Activated naive CD8-positive, alpha-beta T cell treated with anti-CD3 and anti-CD28 coated beads for 36 hours (primary cell): Measurements from ENCODE around the gene SNX17. TPM values are rescaled to one million over a fixed set of nuclear protein-coding genes. Genes with fewer than 3 reads are reported as not detected.
"Not testable (repeated sequence)": the region's sequence is repeated elsewhere in the genome, so short reads cannot be mapped to it uniquely, and the experiment has no call there.

Experiments
- DNase-seq: peaks from one replicate; pipeline ENCODE4 v3.0.0; 2021
- H3K27ac Mint-ChIP-seq: one replicate; pipeline ENCODE4 v1.8.0; 2022; ENCODE audit warnings: mild to moderate bottlenecking, moderate library complexity, mixed read lengths
- H3K27me3 Mint-ChIP-seq: one replicate; pipeline ENCODE4 v1.8.0; 2022; ENCODE audit warnings: mild to moderate bottlenecking, mixed read lengths
- H3K36me3 Mint-ChIP-seq: one replicate; pipeline ENCODE4 v1.8.0; 2021; ENCODE audit warnings: mild to moderate bottlenecking, mixed read lengths
- H3K4me1 Mint-ChIP-seq: one replicate; pipeline ENCODE4 v1.8.0; 2021; ENCODE audit warnings: mixed read lengths
- H3K4me3 Mint-ChIP-seq: one replicate; pipeline ENCODE4 v1.8.0; 2022; ENCODE audit warnings: mild to moderate bottlenecking, moderate library complexity, mixed read lengths
- H3K9me3 Mint-ChIP-seq: one replicate; pipeline ENCODE4 v1.8.0; 2022; ENCODE audit warnings: mixed read lengths
- total RNA-seq, 2 experiments: library from RNA; stranded (reverse); gene quantifications; one replicate each; pipeline ENCODE4 v1.2.3, GENCODE V29; 2021

SNX17 gene
- total RNA-seq, 2 experiments from 2014 or later, result 88.1 to 96.0 TPM

DNA sequence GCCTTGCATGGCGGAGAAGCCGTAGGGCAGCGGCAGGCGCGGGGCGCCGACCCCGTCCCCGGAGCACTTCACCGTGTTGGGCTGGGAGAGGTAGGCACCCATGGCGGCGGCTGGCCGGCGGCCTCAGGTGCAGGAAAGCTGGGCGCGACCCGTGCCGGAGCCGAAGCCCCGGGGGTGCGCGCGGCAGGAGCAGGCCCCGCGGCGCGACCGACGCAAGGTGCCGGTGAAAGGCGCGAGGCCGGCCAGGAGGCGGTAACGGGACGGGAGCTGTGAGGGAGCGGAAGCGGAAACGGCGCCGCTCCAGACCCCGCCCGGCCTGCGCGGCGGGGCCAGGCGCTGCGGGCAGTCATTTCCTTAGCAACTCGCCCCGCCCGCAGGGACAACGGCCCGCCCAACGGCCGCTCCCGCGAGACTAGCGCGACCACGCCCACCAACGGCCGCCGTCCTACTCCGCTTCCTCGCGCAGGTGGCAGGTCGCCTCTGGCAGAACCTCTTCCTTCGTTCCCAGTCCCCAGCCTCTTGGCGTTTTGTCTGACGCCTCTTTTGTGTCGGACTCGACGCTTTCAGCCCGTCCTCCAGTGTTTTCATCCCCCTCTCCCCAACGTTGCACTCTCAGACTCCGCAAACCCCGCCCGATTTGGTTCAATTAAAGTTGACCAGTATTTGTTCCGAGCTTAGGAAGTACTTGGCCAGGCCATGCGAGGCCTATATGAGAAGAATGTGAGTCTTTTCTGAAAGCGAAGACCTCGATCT is 39.1 kb downstream of the SNX17 start, which contains the start of gene PPM1G:
TSS of gene PPM1G (minus strand) at position 271 of the 753 bp plus-strand sequence. CDS start at position 102, 169 bp downstream.
- peaks cover 24% of the 10 kb centered on the region for H3K36me3 Mint-ChIP-seq
- peak within 1 kb of the TSS; percentile 94 for H3K4me3 Mint-ChIP-seq
- peak within 1 kb of the TSS; percentile 93 for H3K27ac Mint-ChIP-seq
- peaks cover 2% of the 10 kb centered on the region for H3K9me3 Mint-ChIP-seq
- H3K27me3 Mint-ChIP-seq, result peaks cover 4% of the 10 kb centered on the region
- peak; percentile 98 for DNase-seq
- H3K4me1 Mint-ChIP-seq, result peaks cover 23% of the 10 kb centered on the region

DNA sequence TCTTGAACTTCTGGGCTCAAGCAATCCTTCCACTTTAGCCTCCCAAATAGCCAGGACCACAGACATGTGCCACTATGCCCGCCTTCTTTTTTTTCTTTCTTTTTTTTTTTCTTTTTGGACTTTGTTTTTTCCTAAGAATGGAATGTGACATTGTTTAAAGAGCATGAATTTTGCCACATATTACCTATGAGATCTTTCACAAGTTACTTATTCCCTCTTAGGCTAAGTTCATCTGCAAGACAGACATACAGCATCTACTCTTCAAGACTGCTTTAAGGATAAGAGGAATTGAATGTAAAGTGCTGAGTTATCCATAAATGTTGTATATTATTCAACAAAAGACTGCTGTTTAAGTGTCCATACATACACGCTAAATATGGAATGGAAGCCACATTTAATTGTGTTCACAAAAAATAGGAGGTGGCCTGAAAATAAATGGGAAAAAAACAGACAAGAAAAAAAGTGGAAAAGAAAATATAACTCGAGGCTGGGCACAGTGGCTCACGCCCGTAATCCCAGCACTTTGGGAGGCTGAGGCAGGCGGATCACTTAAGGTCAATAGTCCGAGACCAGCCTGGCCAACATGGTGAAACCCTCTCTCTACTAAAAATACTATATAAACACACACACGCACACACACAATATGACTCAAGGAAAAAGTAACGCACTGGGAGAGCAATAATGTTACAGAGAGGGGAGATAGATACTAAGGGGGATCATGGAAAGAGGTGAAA is 42.2 kb downstream of the SNX17 start:
- H3K27ac Mint-ChIP-seq, result no peak overlapping the region
- peaks cover 12% of the 10 kb centered on the region for H3K4me1 Mint-ChIP-seq
- peaks cover 2% of the 10 kb centered on the region for H3K9me3 Mint-ChIP-seq
- peaks cover 4% of the 10 kb centered on the region for H3K27me3 Mint-ChIP-seq
- peaks cover 11% of the 10 kb centered on the region for H3K36me3 Mint-ChIP-seq
- no peak overlapping the region for H3K4me3 Mint-ChIP-seq
- DNase-seq, result no peak

DNA sequence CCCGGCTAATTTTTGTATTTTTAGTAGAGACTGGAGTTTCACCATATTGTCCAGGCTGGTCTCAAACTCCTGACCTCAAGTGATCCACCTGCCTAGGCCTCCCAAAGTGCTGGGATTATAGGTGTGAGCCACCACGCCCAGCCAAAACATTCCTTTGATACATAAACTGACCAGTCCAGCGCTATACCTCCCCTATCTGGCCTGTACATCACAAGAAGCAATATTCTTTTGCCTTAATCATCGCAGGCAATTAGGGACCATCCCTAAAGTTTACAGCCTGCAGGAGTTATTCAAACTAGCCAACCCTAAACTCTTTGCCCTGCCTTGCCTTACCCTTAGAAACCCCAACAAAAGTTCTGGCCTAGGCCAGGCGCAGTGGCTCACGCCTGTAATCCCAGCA is 45.7 kb downstream of the SNX17 start:
- Mint-ChIP-seq H3K36me3 (no peaks in the 10 kb centered on the region), H3K4me3 (no peak overlapping the region), H3K27me3 (peaks cover 4% of the 10 kb centered on the region), H3K4me1 (no peaks in the 10 kb centered on the region), H3K9me3 (peaks cover 2% of the 10 kb centered on the region), H3K27ac (no peak overlapping the region)
- no peak for DNase-seq

DNA sequence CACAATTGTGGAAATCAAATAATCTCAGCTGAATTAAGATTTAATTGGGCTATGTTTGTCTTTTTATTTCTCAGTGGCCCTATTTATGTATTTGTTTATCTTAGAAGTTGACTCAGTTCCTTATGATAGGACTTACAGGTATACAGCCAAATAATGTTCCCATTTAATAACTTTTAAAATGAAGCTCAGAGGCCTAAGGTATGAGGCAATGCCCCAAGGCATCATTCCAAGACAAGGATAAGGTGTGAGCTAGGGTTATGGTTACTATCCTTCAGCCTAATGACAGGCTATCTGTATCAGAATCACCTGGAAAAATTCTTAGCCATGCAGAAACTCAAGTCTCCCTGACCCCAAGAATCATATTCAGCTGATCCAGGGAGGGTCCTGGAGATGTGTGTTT is 50.6 kb downstream of the SNX17 start:
- H3K27me3 Mint-ChIP-seq, result no peaks in the 10 kb centered on the region
- H3K9me3 Mint-ChIP-seq, result no peaks in the 10 kb centered on the region
- no peaks in the 10 kb centered on the region for H3K36me3 Mint-ChIP-seq
- no peak for DNase-seq
- no peaks in the 10 kb centered on the region for H3K4me1 Mint-ChIP-seq
- H3K4me3 Mint-ChIP-seq, result no peak overlapping the region
- no peak overlapping the region for H3K27ac Mint-ChIP-seq

DNA sequence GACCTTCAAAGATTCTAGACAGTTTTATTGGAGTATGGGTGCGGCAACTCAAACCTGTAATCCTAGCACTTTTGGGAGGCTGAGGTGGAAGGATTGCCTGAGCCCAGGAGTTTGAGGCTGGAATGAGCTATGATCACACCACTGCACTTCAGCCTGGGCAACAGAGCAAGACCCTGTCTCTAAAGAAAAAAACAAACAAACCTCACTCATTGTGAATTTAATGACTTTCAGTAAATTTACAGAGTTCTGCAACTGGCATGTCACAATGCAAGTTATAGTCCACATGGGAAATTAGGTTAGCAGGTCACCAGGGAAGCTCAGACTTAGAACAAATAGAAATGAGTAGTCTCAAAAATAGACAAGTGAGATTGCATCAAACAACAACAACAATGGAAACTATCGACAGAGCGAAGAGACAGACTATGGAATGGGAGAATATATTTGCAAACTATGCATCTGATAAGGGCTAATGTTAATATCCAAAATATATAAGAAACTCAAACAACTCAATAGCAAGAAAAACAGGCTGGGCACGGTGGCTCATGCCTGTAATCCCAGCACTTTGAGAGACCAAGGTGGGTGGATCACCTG is 51.3 kb downstream of the SNX17 start:
- Mint-ChIP-seq H3K4me3 (no peak overlapping the region), H3K27ac (no peak overlapping the region), H3K4me1 (no peaks in the 10 kb centered on the region), H3K36me3 (no peaks in the 10 kb centered on the region), H3K27me3 (no peaks in the 10 kb centered on the region), H3K9me3 (no peaks in the 10 kb centered on the region)
- no peak for DNase-seq

DNA sequence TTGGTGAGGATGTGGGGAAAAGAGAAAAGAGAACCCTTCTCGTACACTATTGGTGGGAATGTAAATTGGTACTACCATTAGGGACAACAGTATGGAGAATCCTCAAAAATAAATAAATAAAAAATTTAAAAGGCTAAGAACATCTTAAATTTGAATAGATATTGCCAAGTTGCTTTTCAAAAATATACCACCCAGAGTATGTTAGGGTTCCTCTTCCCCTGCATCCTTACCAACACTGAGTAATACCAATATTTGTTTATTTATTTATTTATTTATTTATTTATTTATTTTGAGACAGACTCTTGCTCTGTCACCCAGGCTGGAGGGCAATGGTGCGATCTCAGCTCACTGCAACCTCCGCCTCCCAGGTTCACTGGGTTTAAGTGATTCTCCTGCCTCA is 52.5 kb downstream of the SNX17 start:
- Mint-ChIP-seq H3K4me1 (peaks cover 8% of the 10 kb centered on the region), H3K9me3 (no peaks in the 10 kb centered on the region), H3K36me3 (no peaks in the 10 kb centered on the region), H3K27ac (no peak overlapping the region), H3K4me3 (no peak overlapping the region), H3K27me3 (no peaks in the 10 kb centered on the region)
- DNase-seq, result no peak

DNA sequence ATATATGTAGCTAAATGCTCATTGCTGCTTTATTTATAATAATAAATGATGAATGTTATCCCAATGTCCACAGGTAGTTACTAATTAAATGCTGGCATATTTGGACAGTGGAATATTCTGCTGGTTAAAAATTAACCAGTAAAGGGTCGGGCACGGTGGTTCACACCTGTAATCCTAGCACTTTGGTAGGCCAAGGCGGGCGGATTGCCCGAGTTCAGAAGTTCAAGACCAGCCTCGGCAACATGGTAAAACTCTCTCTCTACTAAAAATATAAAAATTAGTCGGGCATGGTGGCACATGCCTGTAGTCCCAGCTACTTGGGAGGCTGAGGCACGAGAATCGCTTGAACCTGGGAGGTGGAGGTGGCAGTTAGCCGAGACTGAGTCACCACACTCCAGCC is 54.6 kb downstream of the SNX17 start:
- H3K4me3 Mint-ChIP-seq, H3K9me3 Mint-ChIP-seq, H3K27me3 Mint-ChIP-seq, DNase-seq, H3K27ac Mint-ChIP-seq, H3K36me3 Mint-ChIP-seq: not testable (repeated sequence)
- H3K4me1 Mint-ChIP-seq, result peaks cover 16% of the 10 kb centered on the region

Other genes with a start within 250 kb of the SNX17 start
- under 1 TPM; 0.44 to 0.54 TPM for gene ABHD1, start 246.8 kb upstream of the SNX17 start, total RNA-seq
- 10 to 100 TPM; 62.1 to 63.3 TPM for gene PREB, start 236.0 kb upstream of the SNX17 start, total RNA-seq
- gene PRR30, start 231.2 kb upstream of the SNX17 start, total RNA-seq, result not detected
- gene TCF23, start 221.6 kb upstream of the SNX17 start, total RNA-seq, result not detected
- 10 to 100 TPM; 75.4 to 77.4 TPM for gene ATRAID, start 158.6 kb upstream of the SNX17 start, total RNA-seq
- 10 to 100 TPM; 74.2 to 81.9 TPM for gene SLC5A6, start 158.3 kb upstream of the SNX17 start, total RNA-seq
- 100 to 1,000 TPM; 134 TPM for gene CAD, start 153.2 kb upstream of the SNX17 start, total RNA-seq
- under 1 TPM; 0.14 to 0.22 TPM for gene SLC30A3, start 107.6 kb upstream of the SNX17 start, total RNA-seq
- gene DNAJC5G, start 95.2 kb upstream of the SNX17 start, total RNA-seq, result not detected
- under 1 TPM; 0.24 to 0.33 TPM for gene TRIM54, start 88.2 kb upstream of the SNX17 start, total RNA-seq
- gene UCN, start 62.2 kb upstream of the SNX17 start, total RNA-seq, result 1 to 10 TPM; 1.3 to 1.6 TPM
- 10 to 100 TPM; 84.4 to 87.8 TPM for gene MPV17, start 47.5 kb upstream of the SNX17 start, total RNA-seq
- gene GTF3C2, start 13.9 kb upstream of the SNX17 start, total RNA-seq, result 10 to 100 TPM; 77.4 to 83.9 TPM
- gene EIF2B4, start 278 bp upstream of the SNX17 start, total RNA-seq, result 10 to 100 TPM; 41.2 to 43.6 TPM
- gene ZNF513, start 10.1 kb downstream of the SNX17 start, total RNA-seq, result 1 to 10 TPM; 8.3 to 9.9 TPM
- gene PPM1G, start 39.0 kb downstream of the SNX17 start, total RNA-seq, result 100 to 1,000 TPM; 172 to 176 TPM
- gene NRBP1, start 58.0 kb downstream of the SNX17 start, total RNA-seq, result 10 to 100 TPM; 57.0 to 62.5 TPM
- 1 to 10 TPM; 7.4 to 9.9 TPM for gene KRTCAP3, start 71.8 kb downstream of the SNX17 start, total RNA-seq
- gene IFT172, start 119.1 kb downstream of the SNX17 start, total RNA-seq, result 1 to 10 TPM; 7.1 to 8.1 TPM
- gene FNDC4, start 124.6 kb downstream of the SNX17 start, total RNA-seq, result not detected
- not detected for gene GCKR, start 126.2 kb downstream of the SNX17 start, total RNA-seq
- gene ZNF512, start 212.4 kb downstream of the SNX17 start, total RNA-seq, result 10 to 100 TPM; 21.0 to 25.2 TPM